ENCODE data around the gene TOMM6.
A peak's percentile ranks its signal among the peaks of the same experiment; 100 is the strongest.

DNA sequence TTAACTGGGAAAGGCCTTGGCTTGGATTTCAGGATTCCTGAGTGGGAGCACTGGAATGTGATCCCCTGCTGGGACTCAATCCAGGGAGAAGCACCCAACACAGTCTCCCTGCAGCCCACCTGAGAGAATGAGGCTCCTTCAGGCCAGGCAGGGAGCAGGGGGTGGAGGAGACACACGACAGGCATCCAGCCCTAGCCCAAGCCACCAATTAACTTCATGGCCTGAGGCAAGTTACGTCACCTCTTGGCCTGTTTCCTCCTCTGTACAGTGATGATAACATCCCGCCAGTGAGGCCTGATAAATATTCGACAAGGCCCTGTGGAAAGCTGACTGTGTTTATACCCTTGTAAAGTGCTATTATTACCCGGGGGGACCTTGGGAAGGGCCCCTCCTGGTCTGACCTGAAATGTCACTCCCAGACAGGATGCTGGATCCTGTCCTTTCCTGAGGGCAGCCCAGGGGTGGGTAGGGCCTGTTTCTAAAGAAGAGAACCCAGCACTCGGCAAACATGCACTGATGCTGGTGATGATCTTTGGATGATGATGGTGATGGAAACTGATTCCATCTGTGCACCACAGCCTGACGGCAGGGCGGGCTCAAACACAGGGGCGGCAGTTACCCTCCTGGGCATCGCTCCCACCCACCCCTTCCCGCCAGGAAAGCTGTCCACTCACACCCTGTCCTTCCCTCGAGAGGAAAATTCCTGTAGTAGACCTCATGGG lies 20.2 kb upstream of the TOMM6 start:
- TF ChIP-seq BACH2 (CRISPR knock-in tag; IDR thresholded peaks at IDR 0.05; ENCODE audit: borderline replicate concordance) (no peak), ZNF565 (CRISPR knock-in tag; conservative IDR thresholded peaks at IDR 0.05; ENCODE audit: low read depth) (no peak), GLIS3 (CRISPR knock-in tag; IDR thresholded peaks at IDR 0.05) (no peak), PPARA (CRISPR knock-in tag; IDR thresholded peaks at IDR 0.05; ENCODE audit: borderline replicate concordance) (no peak), SNAI2 (CRISPR knock-in tag; IDR thresholded peaks at IDR 0.05) (0 out of 2 replicates have a peak, but pooled peaks have one; percentile 16), ZNF70 (CRISPR knock-in tag; IDR thresholded peaks at IDR 0.05) (no peak), ZNF8 (CRISPR knock-in tag; IDR thresholded peaks at IDR 0.05) (no peak), CSDC2 (CRISPR knock-in tag; IDR thresholded peaks at IDR 0.05) (no peak), ZFP30 (CRISPR knock-in tag; IDR thresholded peaks at IDR 0.05) (no peak), TCF4 (CRISPR knock-in tag; IDR thresholded peaks at IDR 0.05; ENCODE audit: borderline replicate concordance) (0 out of 2 replicates have a peak, but pooled peaks have one; percentile 47), ISL1 (CRISPR knock-in tag; IDR thresholded peaks at IDR 0.05) (0 out of 2 replicates have a peak, but pooled peaks have one; percentile 36)
- TF ChIP-seq, protein P1, sequence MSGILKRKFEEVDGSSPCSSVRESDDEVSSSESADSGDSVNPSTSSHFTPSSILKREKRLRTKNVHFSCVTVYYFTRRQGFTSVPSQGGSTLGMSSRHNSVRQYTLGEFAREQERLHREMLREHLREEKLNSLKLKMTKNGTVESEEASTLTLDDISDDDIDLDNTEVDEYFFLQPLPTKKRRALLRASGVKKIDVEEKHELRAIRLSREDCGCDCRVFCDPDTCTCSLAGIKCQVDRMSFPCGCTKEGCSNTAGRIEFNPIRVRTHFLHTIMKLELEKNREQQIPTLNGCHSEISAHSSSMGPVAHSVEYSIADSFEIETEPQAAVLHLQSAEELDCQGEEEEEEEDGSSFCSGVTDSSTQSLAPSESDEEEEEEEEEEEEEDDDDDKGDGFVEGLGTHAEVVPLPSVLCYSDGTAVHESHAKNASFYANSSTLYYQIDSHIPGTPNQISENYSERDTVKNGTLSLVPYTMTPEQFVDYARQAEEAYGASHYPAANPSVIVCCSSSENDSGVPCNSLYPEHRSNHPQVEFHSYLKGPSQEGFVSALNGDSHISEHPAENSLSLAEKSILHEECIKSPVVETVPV (CRISPR knock-in tag; IDR thresholded peaks at IDR 0.05): no peak
- TF ChIP-seq, protein P2, sequence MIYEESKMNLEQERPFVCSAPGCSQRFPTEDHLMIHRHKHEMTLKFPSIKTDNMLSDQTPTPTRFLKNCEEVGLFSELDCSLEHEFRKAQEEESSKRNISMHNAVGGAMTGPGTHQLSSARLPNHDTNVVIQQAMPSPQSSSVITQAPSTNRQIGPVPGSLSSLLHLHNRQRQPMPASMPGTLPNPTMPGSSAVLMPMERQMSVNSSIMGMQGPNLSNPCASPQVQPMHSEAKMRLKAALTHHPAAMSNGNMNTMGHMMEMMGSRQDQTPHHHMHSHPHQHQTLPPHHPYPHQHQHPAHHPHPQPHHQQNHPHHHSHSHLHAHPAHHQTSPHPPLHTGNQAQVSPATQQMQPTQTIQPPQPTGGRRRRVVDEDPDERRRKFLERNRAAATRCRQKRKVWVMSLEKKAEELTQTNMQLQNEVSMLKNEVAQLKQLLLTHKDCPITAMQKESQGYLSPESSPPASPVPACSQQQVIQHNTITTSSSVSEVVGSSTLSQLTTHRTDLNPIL (CRISPR knock-in tag; IDR thresholded peaks at IDR 0.05; ENCODE audit: low read depth): 0 out of 2 replicates have a peak, but pooled peaks have one; percentile 17

Data from SK-N-SH treated with all-trans-retinoic acid at 6 μM for 48 hours (cell line).